Measurements from ENCODE around the gene LRMDA. TPM values are rescaled to one million over a fixed set of nuclear protein-coding genes. Genes with fewer than 3 reads are reported as not detected.

LRMDA gene
- total RNA-seq, 4 donors from 2014 or later: 9.8 to 18.6 (median 15.8) TPM

- Histone ChIP-seq H3K36me3 (no peaks in the 10 kb centered on the region), H3K27ac (no peak overlapping the region), H3K9me3 (no peaks in the 10 kb centered on the region), H3K4me1 (no peaks in the 10 kb centered on the region), H3K27me3 (no peaks in the 10 kb centered on the region), H3K4me3 (no peak overlapping the region)
- DNase-seq (ENCODE audit: low spot score in 2 of 2): no peak
- TF ChIP-seq EP300 (IDR thresholded peaks at IDR 0.05): no peak
- TF ChIP-seq POLR2A (IDR thresholded peaks at IDR 0.05): no peak
- no peak for TF ChIP-seq CTCF (IDR thresholded peaks at IDR 0.05)
- 96 to 97% methylated on average over 2 of the region's 2 CpGs for WGBS, 2 donors
These were observed 594.9 kb downstream of the LRMDA start for GRCh38 chr10:76026176-76026771.

GRCh38 chr10:76026905-76027304 is 595.5 kb downstream of the LRMDA start:
- DNase-seq (ENCODE audit: low spot score in 2 of 2): no peak
- no peak overlapping the region for H3K4me3 ChIP-seq
- no peaks in the 10 kb centered on the region for H3K27me3 ChIP-seq
- H3K4me1 ChIP-seq: no peaks in the 10 kb centered on the region
- TF ChIP-seq POLR2A (IDR thresholded peaks at IDR 0.05): no peak
- no peak for TF ChIP-seq EP300 (IDR thresholded peaks at IDR 0.05)
- no peak for TF ChIP-seq CTCF (IDR thresholded peaks at IDR 0.05)
- H3K27ac ChIP-seq: no peak overlapping the region
- no peaks in the 10 kb centered on the region for H3K36me3 ChIP-seq
- WGBS, 2 donors: 97 to 100% methylated on average over 1 of the region's 1 CpG
- no peaks in the 10 kb centered on the region for H3K9me3 ChIP-seq

DNA sequence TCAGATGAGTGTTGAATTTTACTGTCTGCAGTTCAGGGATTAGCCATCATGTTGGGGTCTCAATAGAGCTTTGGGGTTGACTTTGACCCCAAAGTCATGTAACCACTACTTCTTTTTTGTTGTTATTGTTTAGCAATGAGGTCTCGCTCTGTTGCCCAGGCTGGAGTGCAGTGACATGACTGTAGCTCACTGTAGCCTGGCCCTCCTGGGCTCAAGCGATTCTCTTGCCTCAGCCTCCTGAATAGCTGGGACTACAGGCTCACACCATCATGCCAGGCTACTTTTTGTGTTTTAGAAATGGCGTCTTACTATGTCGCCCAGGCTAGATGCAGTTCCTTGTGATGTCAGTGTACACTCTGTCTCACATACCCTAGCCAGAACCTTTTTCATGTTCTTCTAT is 598.4 kb downstream of the LRMDA start:
- peaks cover 0 to 24% (median 14%) of the 10 kb centered on the region in 4 donors for H3K4me1 ChIP-seq
- no peak for TF ChIP-seq CTCF (IDR thresholded peaks at IDR 0.05)
- no peak for TF ChIP-seq POLR2A (IDR thresholded peaks at IDR 0.05)
- H3K27me3 ChIP-seq: no peaks in the 10 kb centered on the region
- no peak overlapping the region for H3K27ac ChIP-seq
- no peak for DNase-seq (ENCODE audit: low spot score in 2 of 2)
- no peak overlapping the region for H3K4me3 ChIP-seq
- no peaks in the 10 kb centered on the region for H3K36me3 ChIP-seq
- H3K9me3 ChIP-seq: no peaks in the 10 kb centered on the region
- WGBS, 2 donors: 90 to 99% methylated on average over 4 of the region's 4 CpGs

DNA sequence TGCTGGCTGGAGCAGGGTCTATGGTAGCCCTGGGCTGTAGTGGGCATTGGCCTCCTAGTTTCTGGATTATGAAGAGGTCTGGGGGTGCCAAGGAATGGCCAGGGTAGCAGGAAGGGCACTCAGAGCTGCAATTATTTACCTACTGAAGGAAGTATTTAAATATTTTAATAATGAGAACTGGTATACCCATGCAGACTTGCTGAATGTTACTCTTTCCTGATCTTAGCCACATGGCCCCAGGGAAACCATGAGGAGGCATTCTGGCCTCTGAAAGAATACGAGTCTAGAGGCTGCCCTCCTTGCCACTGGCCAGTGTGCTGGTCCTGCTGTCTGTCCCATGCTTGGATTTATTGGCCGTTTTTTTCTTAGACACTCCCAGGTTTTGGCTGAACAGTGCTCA is 599.7 kb downstream of the LRMDA start:
- H3K9me3 ChIP-seq: no peaks in the 10 kb centered on the region
- WGBS, 2 donors: 92 to 94% methylated on average over 2 of the region's 2 CpGs
- TF ChIP-seq POLR2A (IDR thresholded peaks at IDR 0.05) (no peak), EP300 (IDR thresholded peaks at IDR 0.05) (no peak), CTCF (IDR thresholded peaks at IDR 0.05) (no peak)

GRCh38 chr10:76031769-76032699 is 600.6 kb downstream of the LRMDA start:
- H3K27me3 ChIP-seq: no peaks in the 10 kb centered on the region
- no peak overlapping the region for H3K27ac ChIP-seq
- no peak overlapping the region for H3K4me3 ChIP-seq
- no peak for DNase-seq (ENCODE audit: low spot score in 2 of 2)
- no peaks in the 10 kb centered on the region for H3K9me3 ChIP-seq
- peaks cover 0 to 45% (median 24%) of the 10 kb centered on the region in 4 donors for H3K4me1 ChIP-seq
- TF ChIP-seq CTCF (IDR thresholded peaks at IDR 0.05) (no peak), EP300 (IDR thresholded peaks at IDR 0.05) (no peak), POLR2A (IDR thresholded peaks at IDR 0.05) (no peak)
- WGBS, 2 donors: 82 to 93% methylated on average over 13 of the region's 14 CpGs
- H3K36me3 ChIP-seq: no peaks in the 10 kb centered on the region

More for the DNA sequence above, 599.7 kb downstream of the LRMDA start:
- H3K36me3 ChIP-seq: no peaks in the 10 kb centered on the region
- no peak for DNase-seq (ENCODE audit: low spot score in 2 of 2)
- no peak overlapping the region for H3K4me3 ChIP-seq
- no peaks in the 10 kb centered on the region for H3K27me3 ChIP-seq
- no peak overlapping the region for H3K27ac ChIP-seq
- H3K4me1 ChIP-seq: peaks cover 0 to 37% (median 19%) of the 10 kb centered on the region in 4 donors

Data from tibial nerve (tissue), 4 donors.